Stimulated activated CD4-positive, alpha-beta T cell treated with anti-CD3 and anti-CD28 coated beads, Interleukin-15, amount 100 ng/mL, for 1 hour (primary cell): ENCODE measurements around the gene RNF130.

ENCODE experiments used
- DNase-seq, 2 donors: peaks; one replicate each; pipeline ENCODE4 v3.0.0-alpha.2; 2020; ENCODE audit warnings: low read depth in 1 of 2, low spot score in 1 of 2

The RNF130 gene

DNA sequence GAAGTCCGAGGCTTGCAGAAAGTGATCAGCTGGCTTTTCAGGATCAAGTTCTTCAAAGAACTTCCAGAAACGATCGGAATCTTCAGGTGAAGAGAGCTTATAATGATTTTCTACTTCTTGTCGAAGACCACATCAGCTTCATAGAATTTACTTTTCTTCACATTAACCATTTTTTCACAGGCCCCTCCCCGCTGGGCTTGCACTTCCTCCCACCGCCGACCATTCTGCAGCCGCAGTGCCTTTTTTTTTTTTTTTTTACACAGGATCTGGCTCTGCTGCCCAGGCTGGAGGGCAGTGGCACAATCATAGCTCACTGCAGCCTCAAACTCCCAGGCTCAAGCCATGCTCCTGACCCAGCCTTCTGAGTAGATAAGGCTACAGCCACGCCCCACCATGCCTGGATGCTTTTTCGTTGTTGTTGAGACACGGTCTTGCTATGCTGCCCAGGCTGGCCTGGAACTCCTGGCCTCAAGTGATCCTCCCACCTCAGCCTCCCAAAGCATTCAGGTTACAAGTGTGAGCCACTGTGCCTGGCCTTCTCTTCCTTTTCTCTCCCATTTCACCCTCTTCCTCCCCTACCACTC, 15.3 kb upstream of the RNF130 start:
- DNase-seq = no peak

DNA sequence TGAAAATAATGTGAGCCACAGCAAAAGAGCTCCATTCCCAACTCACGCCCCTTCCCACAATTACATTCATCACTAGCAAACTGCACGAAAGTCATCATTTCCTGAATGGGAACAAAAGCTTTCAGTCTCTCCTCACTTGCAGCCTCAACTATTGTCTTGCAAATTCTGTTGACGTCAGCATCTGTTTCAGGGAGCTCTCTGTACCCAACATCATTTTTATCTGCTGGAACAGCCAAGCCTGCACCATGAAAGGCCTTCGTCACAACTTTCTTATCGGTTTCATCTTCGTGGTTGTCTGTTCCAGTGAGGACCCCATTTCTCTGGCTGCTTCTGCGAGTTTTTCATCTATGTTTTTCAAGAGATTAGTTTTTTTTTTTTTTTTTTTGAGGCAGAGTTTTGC, 14.3 kb upstream of the RNF130 start:
- DNase-seq = no peak

DNA sequence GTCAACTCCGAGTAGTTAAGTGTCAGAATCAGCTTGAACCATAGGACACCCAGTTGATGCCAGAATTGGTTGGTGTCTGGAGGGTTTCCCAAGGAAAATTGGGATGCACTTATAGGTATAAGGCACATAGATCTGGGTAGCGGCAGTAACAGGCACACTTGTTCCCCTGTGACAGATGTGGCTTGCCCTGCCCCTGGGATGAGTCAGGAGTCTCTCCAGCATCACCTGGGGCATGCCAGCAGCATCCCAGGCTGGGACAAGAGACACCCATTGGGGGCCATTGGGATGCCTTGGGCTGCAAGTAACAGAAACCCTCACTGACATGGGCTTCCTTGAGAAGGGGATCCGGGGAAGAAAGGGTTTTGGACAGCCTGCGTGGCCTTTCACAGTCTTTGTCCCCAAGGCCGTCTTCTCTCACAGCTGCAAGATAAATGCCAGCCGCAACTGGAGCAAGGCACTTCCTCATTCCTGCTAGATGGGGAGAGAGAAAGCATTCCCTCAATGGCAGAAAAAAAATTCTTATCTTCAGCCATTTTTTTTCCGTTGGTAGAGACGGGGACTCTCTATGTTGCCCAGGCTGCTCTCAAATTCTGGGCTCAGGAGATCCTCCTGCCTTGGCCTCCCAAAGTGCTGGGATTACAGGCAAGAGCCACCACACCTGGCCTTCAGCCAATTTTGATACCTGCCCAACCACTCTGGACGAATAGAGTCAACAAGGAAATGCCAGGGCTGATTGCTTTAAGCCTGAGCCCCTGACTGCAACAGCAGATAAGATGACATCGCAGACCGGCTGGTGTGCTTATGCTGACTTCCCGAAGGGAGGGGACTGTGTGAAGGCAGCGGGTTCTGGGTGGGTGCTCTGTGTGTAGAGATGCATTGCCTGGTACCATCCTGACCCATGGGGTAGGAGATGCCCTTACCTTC, 13.3 kb upstream of the RNF130 start:
- DNase-seq = no peak

DNA sequence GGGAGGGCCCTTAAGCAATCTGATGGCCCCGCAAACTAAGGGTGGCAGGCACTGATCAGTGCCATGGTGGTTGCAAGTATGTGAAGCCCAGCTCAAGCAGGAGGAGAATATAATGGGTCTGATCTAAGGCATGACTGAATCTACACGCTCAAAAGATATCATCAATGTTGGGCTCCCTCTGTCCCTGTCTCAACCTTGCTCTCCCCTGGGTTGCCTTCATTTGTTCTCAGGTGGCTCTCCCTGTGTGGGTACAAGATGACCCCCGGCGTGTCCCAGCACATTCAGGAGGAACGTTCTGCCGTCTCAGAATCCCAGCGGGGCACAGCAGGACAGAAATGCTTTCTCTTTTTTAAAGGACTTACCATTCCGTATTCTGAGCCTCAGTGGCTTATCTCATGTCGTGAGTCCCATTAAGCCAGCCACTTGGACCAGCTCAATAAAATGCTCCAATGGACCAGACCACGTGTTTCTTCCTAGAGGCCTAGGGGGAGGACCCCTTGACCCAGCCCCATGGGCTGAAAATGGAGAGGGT, 12.0 kb upstream of the RNF130 start:
- no peak for DNase-seq

DNA sequence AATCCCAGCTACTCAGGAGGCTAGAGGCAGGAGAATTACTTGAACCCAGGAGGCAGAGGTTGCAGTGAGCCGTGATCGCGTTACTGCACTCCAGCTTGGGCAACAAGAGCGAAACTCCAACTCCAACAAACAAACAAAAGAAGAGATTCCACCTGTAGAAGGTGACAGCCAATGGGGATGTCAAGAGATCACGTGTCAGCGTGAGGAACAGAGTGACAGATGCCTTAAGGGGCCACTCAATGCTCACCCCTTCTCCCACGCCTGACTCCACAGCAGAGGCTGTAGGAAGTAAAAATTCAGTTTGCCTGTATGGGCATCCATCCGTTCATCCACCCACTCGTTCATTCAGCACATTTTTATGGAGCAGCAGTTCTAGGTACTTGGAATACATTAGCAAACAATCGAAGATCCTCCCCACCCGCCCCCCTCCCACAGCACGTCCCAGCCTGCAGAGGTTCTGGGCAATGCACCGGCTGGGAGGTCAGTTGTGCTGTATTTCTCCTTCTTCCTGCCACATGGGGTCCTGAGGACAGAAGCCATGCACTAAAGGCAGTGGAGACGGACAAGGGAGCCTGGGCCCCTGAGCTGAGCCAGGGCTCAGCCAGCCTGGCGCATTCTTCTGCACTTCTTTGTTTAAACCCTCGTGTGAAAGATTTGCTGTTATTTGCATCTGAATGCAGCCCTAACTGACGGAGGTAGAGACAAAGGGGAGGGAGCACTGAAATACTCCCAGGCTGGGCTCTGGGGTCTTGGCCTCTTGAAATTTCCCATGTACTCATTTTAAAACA, 11.3 kb upstream of the RNF130 start:
- DNase-seq = no peak

DNA sequence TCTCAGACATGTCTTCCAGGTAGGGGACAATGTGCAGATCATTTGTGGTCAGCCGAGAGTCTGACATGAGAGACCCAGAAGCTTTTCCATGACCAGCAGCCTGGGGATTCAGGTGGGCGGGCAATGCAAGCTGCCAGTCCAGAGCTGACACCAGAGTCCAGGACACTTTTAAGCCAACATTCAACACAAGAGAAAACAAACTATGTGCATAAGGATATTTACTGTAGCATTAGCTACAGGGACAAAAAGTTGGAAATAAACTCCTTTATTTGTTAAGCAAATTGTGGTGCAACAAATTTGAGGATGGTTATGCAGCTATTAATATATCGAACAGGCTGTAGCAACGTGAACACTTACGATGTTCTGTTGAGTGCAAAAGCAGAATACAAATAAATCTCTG, 9.9 kb upstream of the RNF130 start:
- no peak for DNase-seq

DNA sequence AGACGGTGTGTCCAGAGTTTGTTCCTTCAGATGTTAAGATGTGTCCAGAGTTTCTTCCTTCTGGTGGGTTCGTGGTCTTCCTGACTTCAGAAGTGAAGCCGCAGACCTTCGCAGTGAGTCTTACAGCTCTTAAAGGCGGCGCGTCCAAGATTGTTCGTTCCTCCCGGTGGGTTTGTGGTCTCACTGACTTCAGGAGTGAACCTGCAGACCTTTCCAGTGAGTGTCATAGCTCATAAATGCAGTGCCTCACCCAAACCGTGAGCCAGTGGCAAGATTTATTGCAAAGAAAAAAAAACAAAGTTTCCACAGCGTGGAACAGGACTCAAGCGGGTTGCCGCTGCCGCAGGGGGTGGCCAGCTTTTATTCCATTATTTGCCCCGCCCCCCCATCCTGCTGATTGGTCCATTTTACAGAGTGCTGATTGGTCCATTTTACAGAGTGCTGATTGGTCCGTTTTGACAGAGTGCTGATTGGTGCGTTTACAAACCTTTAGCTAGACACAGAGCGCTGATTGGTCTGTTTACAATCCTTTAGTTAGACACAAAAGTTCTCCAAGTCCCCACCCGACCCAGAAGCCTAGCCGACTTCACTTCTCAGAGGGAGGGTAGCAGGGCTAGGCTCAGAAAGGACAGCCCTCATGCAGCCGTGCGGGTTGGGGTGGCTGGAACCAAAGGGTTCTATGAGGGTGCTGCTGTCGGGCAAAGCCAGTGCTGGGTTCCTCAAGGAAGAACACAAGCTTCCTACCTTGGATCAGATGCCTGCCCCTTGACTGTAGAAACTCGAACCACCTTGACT, 9.1 kb upstream of the RNF130 start:
- peak in 1 of 2 donors; percentile 34 for DNase-seq

DNA sequence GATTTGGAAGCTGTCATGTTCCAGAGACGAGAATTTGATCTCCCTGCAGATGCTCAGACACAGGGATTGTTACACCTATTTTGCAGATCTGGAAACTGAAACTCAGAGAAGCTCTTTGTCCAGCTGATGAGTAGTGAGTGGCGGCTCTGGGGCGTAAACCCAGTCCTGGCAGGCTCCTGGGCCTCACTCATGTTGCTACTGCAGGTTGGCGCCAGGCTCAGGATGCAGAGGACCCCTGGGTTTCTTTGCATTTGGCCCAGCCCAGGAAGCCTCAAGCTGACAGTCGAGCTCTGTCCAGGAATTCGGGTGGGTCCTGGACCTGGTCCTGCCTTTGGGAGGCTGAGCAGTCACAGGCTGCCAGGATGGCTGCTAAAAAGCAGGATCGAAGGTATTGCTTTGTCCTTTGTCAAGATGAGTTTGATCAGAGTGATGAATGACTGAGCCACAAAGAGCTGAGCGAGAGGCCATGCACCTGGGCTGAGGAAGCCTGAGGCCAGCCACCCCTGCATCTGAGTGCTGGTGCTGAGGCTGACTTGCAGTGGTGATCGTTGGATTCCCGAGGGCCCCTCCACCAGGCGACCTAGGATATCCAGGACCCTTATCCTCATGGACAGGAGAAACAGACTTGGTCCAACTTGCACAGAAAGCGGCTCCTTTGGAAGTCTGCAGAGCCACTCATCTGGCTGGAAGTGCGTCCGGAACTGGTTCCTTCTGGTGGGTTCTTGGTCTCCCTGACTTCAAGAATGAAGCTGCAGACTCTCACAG, 8.3 kb upstream of the RNF130 start:
- no peak for DNase-seq

DNA sequence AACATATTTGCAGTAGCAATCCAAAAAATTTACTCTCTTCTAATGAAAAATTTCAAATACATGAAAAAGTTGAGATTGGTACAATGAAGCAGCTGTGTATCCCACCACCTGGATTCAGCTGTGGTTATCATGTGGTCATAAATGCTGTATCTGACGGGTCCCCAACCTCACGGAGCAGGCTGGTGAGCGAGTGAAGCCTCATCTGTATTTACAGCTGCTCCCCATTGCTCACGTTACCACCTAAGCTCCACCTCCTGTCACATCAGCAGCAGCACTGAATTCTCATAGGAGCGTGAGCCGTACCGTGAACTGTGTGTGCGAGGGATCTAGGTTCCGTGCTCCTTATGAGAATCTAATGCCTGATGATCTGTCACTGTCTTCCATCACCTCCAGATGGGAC, 6.8 kb upstream of the RNF130 start:
- no peak for DNase-seq

DNA sequence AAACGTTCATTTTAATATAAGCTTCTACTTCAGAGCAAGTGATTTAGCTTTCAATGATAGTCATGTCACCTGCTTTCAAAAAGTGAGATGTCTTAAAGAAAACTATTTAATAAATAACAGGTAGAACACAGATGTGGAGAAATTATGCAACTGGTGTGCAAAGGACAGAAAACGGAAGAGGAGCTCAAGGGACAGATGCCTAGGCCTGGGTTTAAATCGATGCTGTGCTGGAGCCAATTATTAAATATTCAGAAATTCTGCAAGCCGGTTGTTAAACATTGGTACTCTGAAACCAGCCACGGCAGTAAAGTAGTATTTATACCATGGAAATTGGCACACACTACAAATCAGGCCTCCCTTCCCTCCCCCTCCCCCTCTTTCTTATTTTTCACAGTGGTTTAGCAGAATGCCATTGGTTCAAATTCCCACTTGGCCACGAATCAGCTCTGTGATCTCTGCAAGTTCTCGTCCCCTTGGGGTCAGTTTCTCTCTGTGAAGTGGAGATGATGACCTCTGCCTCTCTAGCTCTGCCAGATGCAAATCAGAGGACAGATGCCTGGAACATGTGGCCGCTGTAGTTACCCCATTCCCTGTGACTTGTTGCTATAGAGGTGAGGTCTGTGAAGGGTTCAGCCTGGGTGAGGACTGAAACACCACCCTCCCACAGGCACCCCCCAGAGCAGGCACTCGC, 6.2 kb upstream of the RNF130 start:
- DNase-seq = no peak

DNA sequence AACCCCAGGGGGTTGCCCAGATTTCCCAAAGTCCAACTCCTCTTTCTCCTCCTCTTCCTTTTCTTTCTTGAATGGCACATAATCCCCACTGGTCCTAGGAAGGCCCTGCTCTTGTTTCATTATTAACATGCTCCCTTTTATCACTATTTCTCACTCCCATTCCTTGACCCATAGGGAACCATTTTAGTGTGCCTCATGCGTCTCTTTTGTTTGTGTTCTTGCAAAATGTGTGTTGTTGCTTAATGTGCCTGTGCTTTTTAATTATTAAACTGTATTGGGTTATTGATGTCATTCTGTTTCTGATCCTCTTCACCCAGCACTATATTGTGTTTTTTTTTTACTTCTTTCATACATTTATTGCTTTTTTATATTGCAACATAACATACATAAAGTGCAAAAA, 4.1 kb upstream of the RNF130 start:
- no peak for DNase-seq

DNA sequence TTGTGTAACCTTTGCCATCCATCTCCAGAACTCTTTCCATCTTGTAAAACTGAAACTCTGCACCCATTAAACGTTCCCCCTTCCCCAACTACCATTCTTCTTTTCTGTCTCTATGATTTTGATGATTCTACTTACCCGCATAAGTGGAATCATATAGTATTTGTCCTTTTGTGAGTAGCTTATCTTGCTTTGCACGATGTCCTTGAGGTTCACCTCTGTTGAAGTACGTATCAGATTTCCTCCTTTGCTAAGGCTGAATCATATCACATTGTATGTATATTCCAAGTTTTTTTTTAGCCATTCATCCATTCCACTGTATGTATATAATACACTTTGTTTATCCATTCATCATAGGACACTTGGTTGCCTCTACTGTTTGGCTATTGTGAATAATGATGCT, 2.9 kb upstream of the RNF130 start:
- DNase-seq = no peak

DNA sequence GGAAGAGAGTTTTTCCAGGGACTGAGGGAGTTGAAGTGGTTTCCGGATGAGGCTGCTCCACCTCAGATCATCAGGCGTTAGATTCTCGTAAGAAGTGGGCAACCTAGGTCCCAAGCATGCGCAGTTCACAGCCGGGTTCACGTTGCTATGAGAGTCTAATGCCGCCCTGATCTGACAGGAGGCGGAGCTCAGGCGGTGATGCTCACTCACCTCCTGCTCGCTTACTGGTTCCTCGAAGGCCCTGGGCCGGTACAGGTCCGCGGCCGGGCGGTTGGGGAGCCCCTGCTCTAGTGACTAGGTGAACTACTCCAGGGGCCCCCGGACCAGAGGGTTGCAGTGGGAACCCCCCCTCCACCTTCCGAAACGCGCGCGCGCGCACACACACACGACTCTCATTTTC, 997 bp upstream of the RNF130 start:
- DNase-seq = no peak

DNA sequence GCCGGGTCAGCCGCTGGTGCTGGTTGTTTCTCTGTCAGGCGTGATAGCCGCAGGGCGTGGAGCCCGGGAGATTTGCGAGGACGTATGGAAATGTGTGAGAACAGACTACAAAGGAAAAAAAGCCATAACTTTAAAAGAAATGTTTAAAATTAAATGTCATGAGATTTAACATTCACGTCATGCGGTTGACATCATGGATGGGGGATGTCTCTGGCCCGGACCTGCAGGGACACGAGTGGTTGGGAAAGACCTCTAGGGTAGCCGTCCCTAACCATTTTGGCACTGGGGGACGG, 643 bp upstream of the RNF130 start:
- DNase-seq = no peak

DNA sequence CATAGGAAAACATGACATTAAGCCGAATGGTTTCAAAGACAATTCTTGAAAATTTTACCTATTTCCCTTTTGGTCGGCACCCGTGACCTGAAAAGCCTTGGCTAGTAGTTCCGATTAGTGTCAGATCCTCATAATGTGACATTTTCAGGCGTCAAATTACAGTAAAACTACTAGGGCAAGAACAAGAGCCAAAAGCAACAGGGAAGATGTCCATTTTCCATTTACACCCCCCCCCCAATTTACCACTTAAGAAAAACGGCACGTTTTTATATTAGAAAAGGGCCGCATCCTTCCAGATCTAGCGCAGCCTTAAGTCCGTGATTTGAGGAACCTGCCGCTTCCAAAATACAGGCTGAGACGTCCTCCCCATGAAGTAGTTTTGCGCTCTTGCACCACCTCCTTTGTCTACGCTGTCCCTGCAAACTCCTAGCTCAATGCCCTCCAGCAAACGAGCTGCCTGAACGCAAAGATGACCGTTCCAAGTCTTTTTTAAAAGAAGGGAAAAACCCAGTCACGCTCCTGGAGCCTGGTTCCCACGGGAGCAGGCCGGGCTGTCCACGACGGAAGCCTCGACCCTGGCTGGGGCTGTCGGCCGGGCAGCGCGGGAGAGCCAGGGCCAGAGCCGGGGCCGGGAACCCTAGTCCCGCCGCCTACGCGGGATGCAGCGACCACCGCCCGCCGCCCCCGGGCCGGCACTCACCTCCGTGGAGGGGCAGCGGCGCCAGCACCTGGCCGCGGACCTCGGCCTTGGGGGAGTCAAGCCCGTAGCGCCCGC, 616 bp downstream of the RNF130 start:
- no peak for DNase-seq

DNA sequence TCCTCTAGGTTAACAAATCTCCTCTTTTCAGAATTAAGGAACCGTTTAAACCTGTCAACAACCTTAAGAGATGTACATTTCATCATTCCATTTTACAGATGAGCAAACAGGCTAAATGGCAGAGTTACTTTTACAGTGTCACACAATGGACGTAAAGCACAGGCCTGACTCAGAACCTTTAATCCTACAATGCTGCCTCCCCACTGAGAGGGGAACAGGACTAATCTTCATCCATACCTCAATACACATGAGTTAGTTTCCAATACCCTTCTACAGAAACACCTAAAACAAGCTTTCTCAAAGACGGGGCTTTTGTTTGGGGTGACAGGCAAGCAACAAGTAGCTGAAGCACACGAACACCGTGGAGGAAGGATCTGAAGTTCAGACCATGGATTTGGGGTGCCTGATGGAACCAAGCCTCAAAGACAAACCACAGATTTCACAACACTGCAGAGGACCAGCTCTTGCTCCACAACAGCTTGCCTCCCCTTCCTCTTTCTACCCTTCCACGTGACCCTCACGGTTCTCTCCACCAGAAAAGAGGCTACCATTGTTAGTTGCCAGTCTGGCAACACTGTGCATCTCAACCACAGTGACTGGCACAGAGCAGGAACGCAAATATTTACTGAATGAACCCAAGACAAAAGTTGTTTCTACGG, 1.8 kb downstream of the RNF130 start:
- no peak for DNase-seq

DNA sequence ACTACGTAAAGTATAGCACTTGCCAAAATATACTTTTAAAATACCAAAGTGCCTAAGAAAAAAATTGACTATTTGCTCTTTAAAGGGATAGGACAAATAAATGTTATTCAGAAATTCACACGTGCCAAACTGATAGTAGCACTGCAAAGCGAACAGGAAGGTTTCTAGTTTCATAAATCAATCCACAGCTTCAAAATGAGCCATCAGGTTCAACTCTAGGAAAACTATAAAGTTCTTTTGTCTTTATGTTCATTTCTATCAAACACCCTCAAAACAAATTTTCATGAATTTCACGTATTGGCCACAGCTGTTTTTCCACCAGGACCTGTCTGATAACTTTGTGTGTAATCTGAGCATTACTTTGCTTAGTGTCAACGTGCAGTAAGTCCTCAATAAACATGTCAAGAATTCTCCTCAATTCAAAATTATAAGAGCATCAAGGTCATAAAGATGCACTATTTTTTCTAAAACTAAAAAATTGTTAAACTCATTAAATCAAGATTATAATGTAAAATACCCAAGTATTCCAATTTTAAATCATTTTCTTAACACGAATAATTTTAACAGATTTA, 3.0 kb downstream of the RNF130 start:
- no peak for DNase-seq

DNA sequence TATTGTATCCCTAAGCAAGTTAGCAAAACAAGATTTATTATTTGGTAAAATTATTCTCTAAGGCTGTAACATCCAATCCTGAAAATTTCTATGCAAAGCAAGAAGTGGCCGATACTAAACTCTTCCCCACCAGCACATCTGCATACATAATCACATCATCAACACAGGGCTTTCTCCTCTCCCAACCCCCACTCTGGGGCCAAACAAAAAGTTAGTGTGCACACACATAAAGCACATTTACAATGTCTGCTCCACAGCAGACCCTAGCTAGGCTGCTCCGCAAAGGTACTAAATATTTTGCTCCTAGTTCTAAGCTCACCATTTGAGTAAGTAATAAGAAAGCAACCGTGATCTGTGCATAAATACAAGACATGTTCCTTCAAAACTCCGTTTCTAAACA, 3.6 kb downstream of the RNF130 start:
- DNase-seq = no peak
